GM12892 (cell line): ENCODE measurements around the gene DENND5A.

ENCODE experiments used
- POLR2A ChIP-seq: IDR thresholded peaks from 2 replicates; pipeline ENCODE4 v1.6.1; 2011; ENCODE audit warnings: low read depth, low read length, control low read depth
- POLR2AphosphoS5 ChIP-seq: IDR thresholded peaks from 2 replicates; pipeline ENCODE4 v1.6.1; 2011; ENCODE audit warnings: low read depth, low read length, control low read depth

GRCh38 chr11:9179141-9179540, 86.0 kb downstream of the DENND5A start:
- TF ChIP-seq POLR2A (no peak), POLR2AphosphoS5 (no peak)
